Left lung (tissue), 10 donors: ENCODE measurements around the gene ASTN2. TPM values are rescaled to one million over a fixed set of nuclear protein-coding genes. Genes with fewer than 3 reads are reported as not detected.

Experiments used
- ATAC-seq: fragments of 200-7000 bp; cut with Tn5 transposase; one replicate; pipeline ENCODE4 v1.9.1; 2020; ENCODE audit warnings: moderate library complexity
- DNase-seq, 4 donors: peaks; one replicate each; pipeline ENCODE4 v3.0.0-alpha.2; 2013 to 2020
- H3K27ac ChIP-seq, 2 donors: fragments of 200-600 bp; sonication (generic) in 1 of 2; one replicate each; pipeline versions ENCODE4 v1.5.0 to v1.8.0; 2020 to 2021
- H3K27me3 ChIP-seq, 2 donors: fragments of 200-600 bp; sonication (generic) in 1 of 2; one replicate each; pipeline versions ENCODE4 v1.5.0 to v1.8.0; 2020 to 2021
- H3K36me3 ChIP-seq, 2 donors: fragments of 200-600 bp; sonication (generic) in 1 of 2; one replicate each; pipeline versions ENCODE4 v1.5.0 to v1.8.0; 2020 to 2021
- H3K4me1 ChIP-seq, 2 donors: fragments of 200-600 bp; one replicate each; pipeline ENCODE4 v1.8.0; 2021
- H3K4me3 ChIP-seq, 2 donors: fragments of 200-600 bp; sonication (generic) in 1 of 2; one replicate each; pipeline versions ENCODE4 v1.5.0 to v1.8.0; 2020 to 2021; ENCODE audit warnings: mild to moderate bottlenecking in 1 of 2
- H3K9me3 ChIP-seq, 2 donors: fragments of 200-600 bp; sonication (generic) in 1 of 2; one replicate each; pipeline versions ENCODE4 v1.5.0 to v1.8.0; 2020 to 2021
- CTCF ChIP-seq, 2 donors: fragments of 200-600 bp; sonication (generic) in 1 of 2; IDR thresholded peaks; one replicate each; pipeline versions ENCODE4 v1.5.0 to v1.8.0; 2021; ENCODE audit warnings: antibody characterized with exemption in 2 of 2
- intact Hi-C, 2 donors: fragments of 100-400 bp; cut with DNase I; formaldehyde crosslinking; loops; one replicate each; pipeline versions ENCODE4 v1.11.2 to v1.14.2; 2022
- polyA plus RNA-seq, 6 donors: library from polyadenylated mRNA; unstranded; fragments of 120-200 nt; gene quantifications; one replicate each; pipeline ENCODE4 v1.2.1, GENCODE V29; 2013; ENCODE audit not compliant: insufficient read length in 6 of 6
- total RNA-seq, 2 donors: library from RNA; stranded (reverse); fragmentation: NEBNext Ultra II Directional; extraction: Animal tissue kit (Norgen Biotek cat#: 25700); gene quantifications; one replicate each; pipeline ENCODE4 v1.2.1, GENCODE V29; 2021
- donor health status: DM: no; HTN: yes; CAD: no.
- donor health status: DM: no; HTN: no; CAD: no.

Gene ASTN2
- total and polyA plus RNA-seq, 8 donors: 3.1 to 5.5 (median 4.5) TPM

DNA sequence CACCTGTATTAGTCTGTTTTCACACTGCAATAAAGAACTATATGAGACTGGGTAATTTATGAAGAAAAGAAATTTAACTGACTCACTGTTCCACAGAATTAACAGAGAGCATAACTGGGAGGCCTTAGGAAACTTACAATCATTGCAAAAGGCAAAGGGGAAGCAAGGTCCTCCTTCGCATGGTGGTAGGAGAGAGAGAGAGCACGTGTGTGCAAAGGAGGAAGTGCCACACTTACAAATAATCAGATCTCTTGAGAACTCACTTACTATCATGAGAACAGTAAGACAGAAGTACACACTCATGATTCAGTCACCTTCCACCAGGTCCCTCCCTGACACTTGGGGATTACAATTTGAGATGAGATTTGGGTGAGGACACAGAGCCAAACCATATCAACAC lies 469.0 kb downstream of the ASTN2 start:
- intact Hi-C loops: no loop called here
- ATAC-seq: no peak
- no peaks in the 10 kb centered on the region for H3K36me3 ChIP-seq
- no peaks in the 10 kb centered on the region for H3K9me3 ChIP-seq
- H3K27ac ChIP-seq: no peak overlapping the region
- TF ChIP-seq CTCF (IDR thresholded peaks at IDR 0.05): no peak
- H3K4me1 ChIP-seq: no peaks in the 10 kb centered on the region
- no peak overlapping the region for H3K4me3 ChIP-seq
- DNase-seq: no peak
- no peaks in the 10 kb centered on the region for H3K27me3 ChIP-seq

DNA sequence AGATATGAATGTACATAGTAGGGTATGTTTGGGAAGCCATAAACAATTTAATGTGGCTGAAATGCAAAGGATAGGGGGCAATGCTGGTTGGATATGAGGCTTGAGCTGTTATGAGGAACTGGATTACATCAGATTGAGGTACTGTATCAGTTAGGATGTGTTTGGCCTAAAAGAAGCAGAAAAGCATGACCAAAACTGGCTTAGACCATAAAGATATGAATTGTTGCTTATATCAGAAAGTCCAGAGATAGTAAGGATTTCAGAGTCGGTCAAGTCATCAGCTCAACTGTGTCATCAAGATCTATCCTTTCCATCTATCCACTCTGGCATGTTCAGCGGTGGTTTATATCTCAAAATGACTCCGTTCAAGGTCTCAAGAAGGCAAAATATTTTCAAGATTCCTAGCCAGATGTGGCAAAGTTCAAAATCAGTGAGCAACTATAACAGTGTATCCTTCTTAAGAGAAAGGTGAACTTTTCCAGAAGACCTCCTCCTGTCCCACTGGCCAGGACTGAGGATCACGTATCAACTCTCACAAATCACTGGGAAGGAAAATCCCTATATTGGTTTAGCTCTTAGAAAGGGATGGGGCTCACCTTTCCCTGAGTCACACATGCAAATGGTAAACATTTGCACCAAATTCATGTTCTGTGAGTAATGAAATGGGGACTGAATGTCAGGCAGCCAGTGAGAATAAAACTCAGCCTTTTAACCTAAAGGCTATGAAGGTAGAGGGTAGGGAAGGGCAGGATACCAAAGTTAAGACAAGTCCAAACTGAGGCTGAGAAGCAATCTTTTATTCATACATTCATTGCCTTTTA lies 469.9 kb downstream of the ASTN2 start:
- Histone ChIP-seq H3K27ac (no peak overlapping the region), H3K9me3 (no peaks in the 10 kb centered on the region), H3K27me3 (no peaks in the 10 kb centered on the region), H3K36me3 (no peaks in the 10 kb centered on the region), H3K4me1 (no peaks in the 10 kb centered on the region), H3K4me3 (no peak overlapping the region)
- no peak for TF ChIP-seq CTCF (IDR thresholded peaks at IDR 0.05)
- ATAC-seq (no peak), DNase-seq (no peak)
- intact Hi-C loops: no loop called here

DNA sequence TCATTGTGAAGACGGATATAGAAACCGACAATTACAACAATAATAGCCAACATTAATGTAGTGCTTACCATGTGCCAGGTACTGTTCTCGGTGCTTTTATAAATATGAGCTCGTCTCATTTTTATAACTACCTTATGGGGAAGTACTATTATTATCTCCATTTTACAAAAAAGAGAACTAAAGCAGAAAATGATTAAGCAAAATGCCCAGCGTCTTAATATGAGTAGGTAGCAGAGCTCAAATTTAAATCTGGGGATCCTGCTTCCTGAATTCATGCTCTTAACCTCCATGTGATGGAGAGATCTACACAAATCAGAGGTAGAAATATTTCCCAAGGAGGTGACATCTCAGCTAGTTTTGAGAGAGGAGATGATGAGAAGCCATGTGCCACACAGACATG lies 470.9 kb downstream of the ASTN2 start:
- no peak for ATAC-seq
- intact Hi-C loops: no loop called here

DNA sequence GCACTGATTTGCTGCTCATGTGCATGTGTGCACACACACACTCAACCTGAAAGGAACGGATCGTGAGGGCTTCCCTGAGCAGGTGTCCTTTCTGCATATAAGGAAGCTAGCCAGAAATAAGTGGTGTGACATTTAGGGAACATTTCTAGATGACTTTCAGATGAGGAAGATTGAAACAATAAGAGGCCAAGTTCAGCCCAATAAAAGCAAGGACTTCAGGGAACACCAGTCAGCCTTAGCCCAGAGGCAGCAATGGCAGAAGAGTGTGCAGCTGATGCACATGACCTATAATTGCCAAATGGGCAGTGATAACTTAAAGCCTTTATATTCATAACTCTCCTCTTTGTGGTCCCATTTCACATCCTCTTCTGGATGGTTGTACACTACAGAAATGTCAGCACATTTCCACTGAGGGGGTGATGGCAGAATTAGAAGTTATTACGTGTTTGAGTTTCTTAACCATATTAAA lies 472.2 kb downstream of the ASTN2 start:
- ATAC-seq: no peak
- TF ChIP-seq CTCF (IDR thresholded peaks at IDR 0.05): no peak
- intact Hi-C loops: no loop called here
- H3K27ac ChIP-seq: no peak overlapping the region
- H3K9me3 ChIP-seq: no peaks in the 10 kb centered on the region
- H3K36me3 ChIP-seq: no peaks in the 10 kb centered on the region
- no peak for DNase-seq
- no peak overlapping the region for H3K4me3 ChIP-seq
- H3K27me3 ChIP-seq: no peaks in the 10 kb centered on the region
- no peaks in the 10 kb centered on the region for H3K4me1 ChIP-seq

More for the DNA sequence above, 470.9 kb downstream of the ASTN2 start:
- no peaks in the 10 kb centered on the region for H3K9me3 ChIP-seq
- H3K27ac ChIP-seq: no peak overlapping the region
- H3K36me3 ChIP-seq: no peaks in the 10 kb centered on the region
- no peak for DNase-seq
- no peak overlapping the region for H3K4me3 ChIP-seq
- no peaks in the 10 kb centered on the region for H3K27me3 ChIP-seq
- TF ChIP-seq CTCF (IDR thresholded peaks at IDR 0.05): no peak
- H3K4me1 ChIP-seq: no peaks in the 10 kb centered on the region

DNA sequence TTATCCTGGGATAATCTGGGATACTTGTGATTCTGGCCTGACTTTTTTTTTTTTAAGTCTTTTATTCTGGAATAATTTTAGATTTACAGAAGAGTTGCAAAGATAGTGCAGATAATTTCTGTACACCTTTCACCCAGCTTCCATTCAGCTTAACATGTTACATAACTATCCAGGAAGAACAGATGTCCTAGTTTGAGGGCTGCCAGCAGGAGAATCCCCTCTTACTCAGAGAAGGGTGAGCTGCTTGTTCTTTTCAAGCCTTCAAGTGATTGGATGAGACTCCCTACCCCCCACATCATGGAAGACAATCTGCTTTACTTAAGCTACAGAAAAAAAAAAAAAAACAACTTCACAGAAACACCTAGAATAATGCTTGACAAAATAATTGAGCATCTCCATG lies 473.6 kb downstream of the ASTN2 start:
- no peaks in the 10 kb centered on the region for H3K36me3 ChIP-seq
- no peaks in the 10 kb centered on the region for H3K9me3 ChIP-seq
- no peak for DNase-seq
- H3K4me3 ChIP-seq: no peak overlapping the region
- TF ChIP-seq CTCF (IDR thresholded peaks at IDR 0.05): no peak
- H3K27me3 ChIP-seq: no peaks in the 10 kb centered on the region
- no peak for ATAC-seq
- no peaks in the 10 kb centered on the region for H3K4me1 ChIP-seq
- H3K27ac ChIP-seq: no peak overlapping the region
- intact Hi-C loops: no loop called here
